COLO668 (cell line): ENCODE data around the gene ABI1.

Experiments used
- DNase-seq: peaks from one replicate; lab custom pipeline; 2025; ENCODE audit not compliant: unreplicated experiment; lab: John Stamatoyannopoulos, UW

ABI1 gene

DNA sequence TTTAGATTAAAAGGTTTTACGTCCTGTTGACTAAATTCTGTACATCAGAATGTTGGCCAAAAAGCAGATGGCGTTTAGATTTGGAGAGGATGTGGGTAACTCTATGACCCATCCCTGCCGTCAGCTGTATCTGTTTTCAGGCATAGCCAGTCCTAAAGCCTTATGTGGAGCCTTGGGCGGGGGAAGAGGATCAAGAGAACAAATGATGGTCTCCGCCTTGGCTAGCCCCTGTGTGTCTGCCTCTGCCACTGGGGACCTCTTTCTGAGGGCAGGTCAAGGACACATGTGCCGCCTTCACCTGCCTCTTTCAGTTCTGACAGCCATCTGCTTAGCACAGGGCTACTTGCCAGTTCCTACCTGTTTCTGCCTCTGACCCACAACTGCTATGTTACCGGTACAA, 139.2 kb downstream of the ABI1 start:
- DNase-seq, result no peak

- no peak for DNase-seq
These were observed 143.3 kb downstream of the ABI1 start for GRCh38 chr10:26717476-26717875.

DNA sequence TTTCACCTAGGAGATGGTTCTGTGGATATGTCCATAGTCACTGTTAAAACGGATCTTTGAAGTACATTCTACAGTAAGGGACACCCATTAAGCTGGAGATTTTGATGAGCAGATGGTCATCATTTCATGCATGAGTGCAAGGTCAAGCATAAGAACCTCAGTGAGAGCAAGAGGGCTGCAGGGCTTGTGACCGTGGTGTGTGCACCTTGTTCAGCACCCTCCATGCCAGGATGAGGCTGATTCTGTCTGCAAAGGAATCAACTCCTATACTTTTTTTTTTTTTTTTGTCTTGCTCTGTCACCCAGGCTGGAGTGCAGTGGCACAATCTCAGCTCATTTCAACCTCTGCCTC, 145.6 kb downstream of the ABI1 start:
- DNase-seq, result no peak

DNA sequence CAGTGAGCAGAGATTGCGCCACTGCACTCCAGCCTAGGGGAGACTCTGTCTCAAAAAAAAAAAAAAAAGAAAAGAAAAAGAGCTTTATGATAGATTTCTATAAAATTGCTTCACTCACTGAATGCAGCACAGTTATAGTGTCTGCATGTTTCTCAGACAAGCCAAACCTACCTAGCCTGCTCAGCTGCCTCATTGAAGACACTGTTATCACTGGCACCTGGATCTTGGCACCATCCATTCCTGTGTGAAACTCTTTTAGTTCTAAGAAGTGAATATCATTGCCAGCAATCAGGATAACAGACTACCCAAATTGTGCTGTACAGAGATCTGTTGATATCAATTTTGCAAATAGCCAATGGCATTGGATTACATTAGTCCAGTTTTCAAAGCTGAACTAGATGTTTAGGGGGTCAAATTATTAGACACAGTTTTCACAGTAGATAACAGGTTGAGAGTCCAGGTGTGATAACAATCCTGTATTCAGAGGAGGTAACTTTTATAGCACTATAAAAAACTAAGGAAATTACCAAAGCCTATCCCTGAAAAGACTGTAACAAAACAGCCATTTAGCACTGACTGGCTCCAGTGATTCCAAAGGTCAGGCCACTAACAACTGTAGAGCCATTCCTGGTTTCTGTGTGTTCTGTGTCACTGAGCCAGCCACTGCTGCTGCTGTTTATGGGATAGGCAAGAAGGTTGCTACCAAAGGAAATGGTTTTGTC, 146.2 kb downstream of the ABI1 start:
- no peak for DNase-seq

DNA sequence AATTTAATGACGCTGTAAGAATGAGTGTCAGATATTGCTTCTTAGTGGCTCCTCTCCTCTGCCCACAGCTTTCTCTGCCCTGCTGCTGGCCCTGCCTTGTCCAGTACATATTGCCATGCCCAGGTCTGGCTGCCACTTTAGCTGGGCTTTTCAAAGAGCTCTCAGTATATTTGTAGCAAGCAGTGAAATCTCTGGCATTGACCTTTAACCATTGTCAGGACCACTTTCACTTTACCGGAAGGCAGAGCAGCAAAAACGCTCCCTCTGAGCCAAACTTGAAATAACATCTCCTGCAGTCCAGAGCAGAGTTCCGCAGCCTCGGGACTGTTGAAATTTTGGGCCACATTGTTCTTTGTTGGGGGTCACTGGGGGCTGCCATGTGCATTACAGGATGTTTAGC, 149.4 kb downstream of the ABI1 start:
- DNase-seq, result no peak

- DNase-seq, result no peak
These were observed 153.8 kb downstream of the ABI1 start for GRCh38 chr10:26706936-26707335.

- no peak for DNase-seq
These were observed 154.6 kb downstream of the ABI1 start for GRCh38 chr10:26706206-26706605.

- no peak for DNase-seq
These were observed 156.8 kb downstream of the ABI1 start for GRCh38 chr10:26703974-26704373.

GRCh38 chr10:26703096-26703495, 157.7 kb downstream of the ABI1 start:
- no peak for DNase-seq

DNA sequence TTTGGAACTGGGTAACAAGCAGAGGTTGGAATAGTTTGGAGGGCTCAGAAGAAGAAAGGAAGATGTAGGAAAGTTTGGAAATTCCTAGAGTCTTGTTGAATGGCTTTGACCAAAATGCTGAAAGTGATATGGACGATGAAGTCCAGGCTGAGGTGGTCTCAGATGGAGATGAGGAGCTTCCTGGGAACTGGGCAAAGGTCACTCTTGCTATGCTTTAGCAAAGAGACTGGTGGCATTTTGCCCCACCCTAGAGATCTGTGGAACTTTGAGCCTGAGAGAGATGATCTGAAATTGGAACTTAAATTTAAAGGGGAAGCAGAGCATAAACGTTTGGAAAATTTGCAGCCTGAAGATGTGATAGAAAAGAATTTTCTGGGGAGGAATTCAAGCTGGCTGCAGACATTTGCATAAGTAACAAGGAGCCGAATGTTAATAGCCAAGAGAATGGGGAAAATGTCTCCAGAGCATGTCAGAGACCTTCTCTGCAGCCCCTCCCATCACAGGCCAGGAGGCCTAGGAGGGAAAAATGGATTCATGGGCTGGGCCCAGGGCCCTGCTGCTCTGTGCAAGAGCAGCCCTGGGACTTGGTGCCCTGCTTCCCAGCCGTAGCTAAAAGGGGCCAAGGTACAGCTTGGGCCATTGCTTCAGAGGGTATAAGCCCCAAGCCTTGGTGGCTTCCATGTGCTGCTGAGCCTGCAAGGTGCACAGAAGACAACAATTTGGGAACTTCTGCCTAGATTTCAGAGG, 159.7 kb downstream of the ABI1 start:
- DNase-seq, result no peak

- no peak for DNase-seq
These were observed 161.1 kb downstream of the ABI1 start for GRCh38 chr10:26699631-26700030.

DNA sequence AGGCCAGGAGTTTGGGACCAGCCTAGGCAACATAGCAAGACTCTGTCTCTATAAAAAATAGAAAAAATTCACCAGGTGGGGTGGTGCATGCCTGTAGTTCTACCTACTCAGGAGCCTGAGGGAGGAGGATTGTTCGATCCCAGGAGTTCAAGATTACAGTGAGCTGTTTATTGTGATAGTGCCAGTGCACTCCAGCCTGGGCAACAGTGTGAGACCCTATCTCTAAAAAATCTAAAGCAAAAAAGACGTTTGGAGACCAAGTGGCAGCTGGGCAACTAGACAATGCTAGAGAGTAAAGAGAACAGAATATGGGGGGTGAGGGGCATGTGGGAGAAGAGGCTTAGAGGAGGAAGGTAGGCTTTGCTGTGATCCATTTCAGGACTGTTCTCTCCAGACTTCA, 161.8 kb downstream of the ABI1 start:
- DNase-seq, result no peak

- DNase-seq, result peak; percentile 9
These were observed 162.7 kb downstream of the ABI1 start for GRCh38 chr10:26697922-26698608.

DNA sequence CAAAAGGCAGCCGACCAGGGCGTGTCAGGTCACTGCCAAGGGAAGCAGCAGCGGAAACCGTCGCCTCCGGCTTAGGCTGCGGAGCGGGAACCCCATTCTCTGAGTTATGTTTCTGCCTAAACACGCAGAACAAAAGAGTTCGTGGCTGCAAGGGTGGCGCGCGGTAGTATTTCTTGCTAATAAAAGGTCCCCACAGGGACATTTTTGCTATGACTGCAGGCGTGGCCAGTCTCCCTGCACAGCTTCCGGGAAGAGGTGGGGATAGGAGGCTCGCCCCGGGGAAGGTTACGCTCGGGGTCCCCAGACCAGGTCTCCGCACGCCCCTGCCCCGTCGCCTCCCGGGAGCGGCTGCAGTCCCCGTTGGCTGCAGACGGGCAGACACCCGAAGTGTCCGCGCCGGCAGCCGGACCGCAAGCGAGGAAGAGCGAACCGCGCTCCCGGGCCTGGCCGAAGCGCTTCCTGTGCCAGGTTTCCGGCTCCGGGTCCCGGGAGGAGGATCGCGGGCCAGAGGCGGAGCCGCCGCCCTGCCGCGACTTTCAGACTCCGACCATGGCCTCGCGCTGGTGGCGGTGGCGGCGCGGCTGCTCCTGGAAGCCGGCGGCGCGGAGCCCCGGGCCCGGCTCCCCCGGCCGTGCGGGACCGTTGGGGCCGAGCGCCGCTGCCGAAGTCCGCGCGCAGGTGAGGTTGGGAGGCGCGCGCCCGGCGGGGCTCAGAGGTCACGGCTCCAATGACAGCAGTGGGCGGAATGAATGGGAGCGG, 163.4 kb downstream of the ABI1 start, which contains the start of gene PDSS1:
Gene PDSS1, plus strand, starts transcription at position 539 of the 759 bp plus-strand sequence. Its CDS starts 11 bp downstream, at position 550.
- peak; percentile 78 for DNase-seq

GRCh38 chr10:26696786-26697162, 164.0 kb downstream of the ABI1 start:
- DNase-seq, result no peak
